T-helper 17 cell (primary cell): ENCODE measurements around the gene UCK1. TPM values are rescaled to one million over a fixed set of nuclear protein-coding genes. Genes with fewer than 3 reads are reported as not detected.
A peak's percentile ranks its signal among the peaks of the same experiment; 100 is the strongest.

Experiments used
- ATAC-seq: fragments of 150-1000 bp; cut with Tn5 transposase; 2 replicates; pipeline ENCODE4 v1.10.0; 2021; ENCODE audit warnings: mild to moderate bottlenecking, moderate library complexity
- DNase-seq, 3 donors: peaks; one replicate each; pipeline versions ENCODE4 v3.0.0 to v3.0.0-alpha.2; 2020 to 2021
- H3K9me3 ChIP-seq: one replicate; pipeline ENCODE4 v1.7.0; 2013; ENCODE audit warnings: low read length, mild to moderate bottlenecking; ENCODE audit not compliant: control insufficient read depth, poor library complexity, severe bottlenecking
- H3K27ac Mint-ChIP-seq: one replicate; pipeline ENCODE4 v1.8.0; 2022; ENCODE audit warnings: mild to moderate bottlenecking, moderate library complexity, mixed read lengths
- H3K27me3 Mint-ChIP-seq: one replicate; pipeline ENCODE4 v1.8.0; 2022; ENCODE audit warnings: mixed read lengths
- H3K36me3 Mint-ChIP-seq: one replicate; pipeline ENCODE4 v1.8.0; 2022; ENCODE audit warnings: low read depth, mixed read lengths
- H3K4me1 Mint-ChIP-seq: one replicate; pipeline ENCODE4 v1.8.0; 2022; ENCODE audit warnings: mild to moderate bottlenecking, mixed read lengths
- H3K4me3 Mint-ChIP-seq: one replicate; pipeline ENCODE4 v1.8.0; 2022; ENCODE audit warnings: mild to moderate bottlenecking, moderate library complexity, mixed read lengths
- total RNA-seq, 4 donors: library from RNA in 2 of 4; stranded (reverse) in 2 of 4; gene quantifications; one replicate each; pipeline ENCODE4 v1.2.3 and lab custom pipeline; 2022 to 2026

Gene UCK1
- total RNA-seq = 10 to 100 TPM; 16.6 to 21.4 TPM
- 20.9 to 33.6 reads per million in 2 donors for total RNA-seq (lab: John Stamatoyannopoulos, UW)

- DNase-seq (peak; percentile 61 to 76 (median 74)), ATAC-seq (peak; percentile 98)
- no peaks in the 10 kb centered on the region for H3K9me3 ChIP-seq
- Mint-ChIP-seq H3K27ac (peak within 1 kb of the TSS; percentile 53), H3K4me1 (peaks cover 7% of the 10 kb centered on the region), H3K27me3 (no peaks in the 10 kb centered on the region), H3K36me3 (no peaks in the 10 kb centered on the region), H3K4me3 (peak within 1 kb of the TSS; percentile 84)
These were observed at the start of gene UCK1 for GRCh38 chr9:131530920-131531832. Gene UCK1 (minus strand): TSS chr9:131531263. CDS start chr9:131531174, 89 bp downstream.

GRCh38 chr9:131580358-131580757 lies 49.3 kb upstream of the UCK1 start:
- H3K9me3 ChIP-seq = no peaks in the 10 kb centered on the region
- Mint-ChIP-seq H3K36me3 (peaks cover 4% of the 10 kb centered on the region), H3K27me3 (no peaks in the 10 kb centered on the region), H3K4me3 (no peak overlapping the region), H3K4me1 (peaks cover 21% of the 10 kb centered on the region), H3K27ac (no peak overlapping the region)
- no peak for DNase-seq
- ATAC-seq = no peak

GRCh38 chr9:131579789-131580211 lies 48.7 kb upstream of the UCK1 start:
- Mint-ChIP-seq H3K27me3 (no peaks in the 10 kb centered on the region), H3K4me3 (no peak overlapping the region), H3K27ac (peak overlapping the region; percentile 90), H3K36me3 (peaks cover 4% of the 10 kb centered on the region), H3K4me1 (peaks cover 17% of the 10 kb centered on the region)
- ATAC-seq = no peak
- no peaks in the 10 kb centered on the region for H3K9me3 ChIP-seq
- no peak for DNase-seq

- Mint-ChIP-seq H3K36me3 (peaks cover 4% of the 10 kb centered on the region), H3K27me3 (no peaks in the 10 kb centered on the region), H3K4me1 (peaks cover 15% of the 10 kb centered on the region), H3K4me3 (peak overlapping the region; percentile 74), H3K27ac (peak overlapping the region; percentile 90)
- no peak for DNase-seq
- peak; percentile 91 for ATAC-seq
- H3K9me3 ChIP-seq = no peaks in the 10 kb centered on the region
These were observed 47.9 kb upstream of the UCK1 start for GRCh38 chr9:131578731-131579504.

- Mint-ChIP-seq H3K4me1 (peaks cover 13% of the 10 kb centered on the region), H3K27ac (peak overlapping the region; percentile 90), H3K4me3 (peak overlapping the region; percentile 61), H3K36me3 (peaks cover 2% of the 10 kb centered on the region), H3K27me3 (no peaks in the 10 kb centered on the region)
- ATAC-seq = no peak
- H3K9me3 ChIP-seq = no peaks in the 10 kb centered on the region
- no peak for DNase-seq
These were observed 47.0 kb upstream of the UCK1 start for GRCh38 chr9:131578021-131578420.

- no peaks in the 10 kb centered on the region for H3K9me3 ChIP-seq
- Mint-ChIP-seq H3K4me1 (peaks cover 13% of the 10 kb centered on the region), H3K27me3 (no peaks in the 10 kb centered on the region), H3K27ac (peak overlapping the region; percentile 90), H3K4me3 (peak overlapping the region; percentile 76), H3K36me3 (peaks cover 2% of the 10 kb centered on the region)
- DNase-seq = no peak
- ATAC-seq = no peak
These were observed 46.2 kb upstream of the UCK1 start for GRCh38 chr9:131577005-131578000.

GRCh38 chr9:131575946-131576853 lies 45.1 kb upstream of the UCK1 start:
- Mint-ChIP-seq H3K36me3 (peaks cover 2% of the 10 kb centered on the region), H3K27me3 (no peaks in the 10 kb centered on the region), H3K4me3 (no peak overlapping the region), H3K4me1 (peaks cover 12% of the 10 kb centered on the region), H3K27ac (peak overlapping the region; percentile 27)
- H3K9me3 ChIP-seq = no peaks in the 10 kb centered on the region
- no peak for ATAC-seq
- DNase-seq = no peak

- no peak for ATAC-seq
- Mint-ChIP-seq H3K27me3 (no peaks in the 10 kb centered on the region), H3K4me1 (peaks cover 14% of the 10 kb centered on the region), H3K27ac (peak overlapping the region; percentile 29), H3K36me3 (peaks cover 3% of the 10 kb centered on the region), H3K4me3 (no peak overlapping the region)
- no peaks in the 10 kb centered on the region for H3K9me3 ChIP-seq
- DNase-seq = no peak
These were observed 43.9 kb upstream of the UCK1 start for GRCh38 chr9:131574730-131575640.

- Mint-ChIP-seq H3K36me3 (peaks cover 3% of the 10 kb centered on the region), H3K27ac (no peak overlapping the region), H3K27me3 (no peaks in the 10 kb centered on the region), H3K4me1 (peaks cover 8% of the 10 kb centered on the region), H3K4me3 (no peak overlapping the region)
- ATAC-seq = peak; percentile 14
- DNase-seq = no peak
- no peaks in the 10 kb centered on the region for H3K9me3 ChIP-seq
These were observed 36.8 kb upstream of the UCK1 start for GRCh38 chr9:131567910-131568309.

GRCh38 chr9:131566158-131566557 lies 35.1 kb upstream of the UCK1 start:
- Mint-ChIP-seq H3K4me3 (no peak overlapping the region), H3K27ac (peak overlapping the region; percentile 63), H3K4me1 (peaks cover 7% of the 10 kb centered on the region), H3K27me3 (no peaks in the 10 kb centered on the region), H3K36me3 (peaks cover 3% of the 10 kb centered on the region)
- no peak for ATAC-seq
- H3K9me3 ChIP-seq = no peaks in the 10 kb centered on the region
- no peak for DNase-seq

GRCh38 chr9:131565369-131565768 lies 34.3 kb upstream of the UCK1 start:
- Mint-ChIP-seq H3K27ac (peak overlapping the region; percentile 21), H3K36me3 (peaks cover 3% of the 10 kb centered on the region), H3K27me3 (no peaks in the 10 kb centered on the region), H3K4me3 (no peak overlapping the region), H3K4me1 (peaks cover 6% of the 10 kb centered on the region)
- H3K9me3 ChIP-seq = no peaks in the 10 kb centered on the region
- DNase-seq = no peak
- no peak for ATAC-seq
